CD4-positive, alpha-beta T cell (primary cell): ENCODE data around the gene PLXND1. TPM values are rescaled to one million over a fixed set of nuclear protein-coding genes. Genes with fewer than 3 reads are reported as not detected.

Source experiments
- ATAC-seq: fragments of 200-7000 bp; cut with Tn5 transposase; one replicate; pipeline ENCODE4 v1.10.0; 2022; ENCODE audit warnings: mild to moderate bottlenecking; ENCODE audit not compliant: poor library complexity
- CTCF ChIA-PET: fragments of 350-600 bp; sonication (Branson Sonifier 250); formaldehyde crosslinking; loops from one replicate; lab custom pipeline; 2021; ENCODE audit warnings: antibody characterized with exemption, inconsistent platforms; lab: Charles Lee
- POLR2A ChIA-PET: fragments of 350-600 bp; sonication (Branson Sonifier 250); formaldehyde crosslinking; loops from one replicate; lab custom pipeline; 2021; ENCODE audit warnings: antibody characterized with exemption, inconsistent platforms; lab: Charles Lee
- DNase-seq, 14 experiments: peaks; one replicate each; pipeline ENCODE4 v3.0.0-alpha.2; 2013 to 2020; ENCODE audit warnings: mixed read lengths in 2 of 14
- H3K27ac ChIP-seq, 2 donors: one replicate each; pipeline versions ENCODE4 v1.5.1 to v1.7.0; 2013; ENCODE audit warnings: low read length in 2 of 2, low read depth in 1 of 2, mild to moderate bottlenecking in 1 of 2
- H3K27me3 ChIP-seq, 2 experiments: 1 replicate in 1 of 2; 2 replicates in 1 of 2; pipeline versions ENCODE4 v1.6.1 to v1.7.0; 2013; ENCODE audit warnings: low read length in 2 of 2, control low read depth in 1 of 2, mild to moderate bottlenecking in 1 of 2, moderate library complexity in 1 of 2; ENCODE audit not compliant: insufficient read depth in 2 of 2, control insufficient read depth in 1 of 2
- H3K36me3 ChIP-seq: one replicate; pipeline ENCODE4 v1.6.1; 2013; ENCODE audit warnings: low read length, control low read depth; ENCODE audit not compliant: insufficient read depth
- H3K4me1 ChIP-seq: one replicate; pipeline ENCODE4 v1.6.1; 2013; ENCODE audit warnings: low read length, control low read depth; ENCODE audit not compliant: insufficient read depth
- H3K4me3 ChIP-seq: one replicate; pipeline ENCODE4 v1.5.1; 2013; ENCODE audit warnings: mild to moderate bottlenecking, low read length, moderate library complexity
- H3K9me3 ChIP-seq, 2 experiments: 1 replicate in 1 of 2; 2 replicates in 1 of 2; pipeline versions ENCODE4 v1.6.1 to v1.7.0; 2013; ENCODE audit warnings: low read length in 2 of 2, mild to moderate bottlenecking in 2 of 2, control low read depth in 1 of 2, moderate library complexity in 1 of 2; ENCODE audit not compliant: control insufficient read depth in 1 of 2, insufficient read depth in 1 of 2
- H3K27ac Mint-ChIP-seq: one replicate; pipeline ENCODE4 v1.8.0; 2020; ENCODE audit warnings: mixed read lengths
- H3K27me3 Mint-ChIP-seq: one replicate; pipeline ENCODE4 v1.8.0; 2021; ENCODE audit warnings: mixed read lengths
- H3K36me3 Mint-ChIP-seq: one replicate; pipeline ENCODE4 v1.8.0; 2021; ENCODE audit warnings: low read depth, mixed read lengths
- H3K4me1 Mint-ChIP-seq: one replicate; pipeline ENCODE4 v1.8.0; 2021; ENCODE audit warnings: low read depth, mixed read lengths
- H3K4me3 Mint-ChIP-seq: one replicate; pipeline ENCODE4 v1.8.0; 2020; ENCODE audit warnings: mild to moderate bottlenecking, mixed read lengths
- H3K9me3 Mint-ChIP-seq: one replicate; pipeline ENCODE4 v1.8.0; 2020; ENCODE audit warnings: mixed read lengths
- CTCF ChIP-seq: fragments of 200-600 bp; IDR thresholded peaks from one replicate; pipeline ENCODE4 v1.8.0; 2022; ENCODE audit warnings: antibody characterized with exemption, mild to moderate bottlenecking
- intact Hi-C, 2 experiments: fragments of 100-400 bp; cut with DNase I in 1 of 2; cut with micrococcal nuclease in 1 of 2; formaldehyde crosslinking; loops; one replicate each; pipeline versions ENCODE4 v1.15.1 to v1.9.0; 2023 to 2025; cut with DNase I, micrococcal nuclease
- total RNA-seq, 174 experiments: library from RNA in 2 of 174; stranded (reverse) in 2 of 174; gene quantifications; one replicate each; pipeline ENCODE4 v1.2.3 and lab custom pipeline; 2021 to 2026

Gene PLXND1
- total RNA-seq, 2 experiments from 2014 or later, result 61.7 to 62.5 TPM

GRCh38 chr3:129565902-129566301 is 40.6 kb downstream of the PLXND1 start:
- POLR2A ChIA-PET, result no interaction called here
- no peak overlapping the region for H3K27ac ChIP-seq

GRCh38 chr3:129564981-129565644 is 41.4 kb downstream of the PLXND1 start:
- Histone ChIP-seq H3K9me3 (peaks cover 0 to 5% of the 10 kb centered on the region in 2 experiments), H3K27ac (no peak overlapping the region), H3K4me1 (no peaks in the 10 kb centered on the region), H3K36me3 (peaks cover 7% of the 10 kb centered on the region), H3K4me3 (no peak overlapping the region), H3K27me3 (no peaks in the 10 kb centered on the region)
- no peaks in the 10 kb centered on the region for H3K4me1 Mint-ChIP-seq
- no peak overlapping the region for H3K4me3 Mint-ChIP-seq
- H3K27me3 Mint-ChIP-seq, result no peaks in the 10 kb centered on the region
- no peak for TF ChIP-seq CTCF
- intact Hi-C loops, result no loop called here
- H3K9me3 Mint-ChIP-seq, result no peaks in the 10 kb centered on the region
- ATAC-seq (no peak), DNase-seq (no peak)
- POLR2A ChIA-PET, result no interaction called here
- CTCF ChIA-PET, result no interaction called here
- H3K36me3 Mint-ChIP-seq, result no peaks in the 10 kb centered on the region
- H3K27ac Mint-ChIP-seq, result no peak overlapping the region

More at GRCh38 chr3:129565902-129566301, 40.6 kb downstream of the PLXND1 start:
- Histone ChIP-seq H3K27me3 (no peaks in the 10 kb centered on the region), H3K4me3 (no peak overlapping the region), H3K36me3 (peaks cover 7% of the 10 kb centered on the region), H3K4me1 (no peaks in the 10 kb centered on the region), H3K9me3 (peaks cover 0 to 5% of the 10 kb centered on the region in 2 experiments)
- H3K27me3 Mint-ChIP-seq, result no peaks in the 10 kb centered on the region
- DNase-seq (no peak), ATAC-seq (no peak)
- no peaks in the 10 kb centered on the region for H3K4me1 Mint-ChIP-seq
- no peak overlapping the region for H3K4me3 Mint-ChIP-seq
- intact Hi-C loops, result no loop called here
- no peaks in the 10 kb centered on the region for H3K9me3 Mint-ChIP-seq
- no peak for TF ChIP-seq CTCF
- CTCF ChIA-PET, result no interaction called here
- no peak overlapping the region for H3K27ac Mint-ChIP-seq
- H3K36me3 Mint-ChIP-seq, result no peaks in the 10 kb centered on the region

- H3K27ac Mint-ChIP-seq, result no peak overlapping the region
- no peaks in the 10 kb centered on the region for H3K4me1 Mint-ChIP-seq
Measured at GRCh38 chr3:129563850-129564535, 42.5 kb downstream of the PLXND1 start.

More at GRCh38 chr3:129563850-129564535, 42.5 kb downstream of the PLXND1 start:
- no peaks in the 10 kb centered on the region for H3K4me1 ChIP-seq
- H3K9me3 ChIP-seq, result peaks cover 0 to 5% of the 10 kb centered on the region in 2 experiments
- no peaks in the 10 kb centered on the region for H3K27me3 Mint-ChIP-seq
- DNase-seq, result no peak
- POLR2A ChIA-PET, result no interaction called here
- intact Hi-C loops, result no loop called here
- no peak overlapping the region for H3K4me3 ChIP-seq
- TF ChIP-seq CTCF, result no peak
- no peak overlapping the region for H3K4me3 Mint-ChIP-seq
- H3K27ac ChIP-seq, result no peak overlapping the region
- no peak for ATAC-seq
- no peaks in the 10 kb centered on the region for H3K36me3 Mint-ChIP-seq
- CTCF ChIA-PET, result no interaction called here
- no peaks in the 10 kb centered on the region for H3K9me3 Mint-ChIP-seq
- H3K36me3 ChIP-seq, result peaks cover 7% of the 10 kb centered on the region
- H3K27me3 ChIP-seq, result no peaks in the 10 kb centered on the region
